ENCODE results near the gene PLA2G3.

- no peak for TF ChIP-seq CTCF (conservative IDR thresholded peaks at IDR 0.05; ENCODE audit: low read depth, low read length)
- no peak for TF ChIP-seq EZH2 (IDR thresholded peaks at IDR 0.05; ENCODE audit: borderline replicate concordance, low read depth, low read length, poor library complexity, severe bottlenecking)
Observed at GRCh38 chr22:31143537-31143936, 3.2 kb upstream of the PLA2G3 start.
